OCI-LY1 (cell line): ENCODE results near the gene TIE1.

Experiments
- CTCF ChIP-seq: fragments of 200-600 bp; sonication (generic), shearing (Covaris generic); IDR thresholded peaks from 2 replicates; pipeline ENCODE4 v1.5.1; 2017; ENCODE audit warnings: mild to moderate bottlenecking, antibody characterized with exemption, low read length, moderate library complexity, mixed read lengths
- EZH2 ChIP-seq: fragments of 200-600 bp; sonication (generic), shearing (Covaris generic); IDR thresholded peaks from 2 replicates; pipeline ENCODE4 v1.8.0; 2017; ENCODE audit warnings: borderline replicate concordance, mixed run types, mild to moderate bottlenecking, antibody characterized with exemption, low read length, moderate library complexity, mixed read lengths

DNA sequence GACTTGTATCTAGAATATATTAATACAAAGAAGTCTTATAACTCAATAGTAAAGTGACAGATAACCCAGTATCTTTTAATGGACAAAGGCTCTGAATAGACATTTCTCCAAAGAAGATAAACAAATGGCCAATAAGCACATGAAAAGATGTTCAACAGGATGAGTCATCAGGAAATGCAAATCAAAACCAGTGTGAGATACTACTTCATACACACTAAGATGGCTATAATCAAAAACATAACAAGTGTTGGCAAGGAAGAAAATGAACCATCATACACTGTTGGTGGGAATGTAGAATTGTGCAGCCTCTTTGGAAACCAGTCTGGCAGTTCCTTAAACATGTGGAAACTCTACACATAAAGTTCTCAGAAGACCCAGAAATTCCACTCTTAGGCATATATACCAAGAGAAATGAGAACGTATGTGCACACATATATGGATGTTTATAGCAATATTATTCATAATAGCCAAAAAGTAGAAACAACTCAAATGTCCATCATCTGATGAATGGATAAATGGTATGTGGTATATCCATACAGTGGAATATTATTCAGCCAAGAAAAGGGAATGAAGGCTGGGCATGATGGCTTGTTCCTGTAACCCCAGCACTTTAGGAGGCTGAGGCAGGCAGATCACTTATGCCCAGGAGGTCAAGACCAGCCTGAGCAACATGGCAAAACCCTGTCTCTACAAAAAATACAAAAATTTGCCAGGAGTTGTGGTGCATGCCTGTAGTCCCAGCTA is 26.9 kb downstream of the TIE1 start:
- TF ChIP-seq CTCF = no peak
- no peak for TF ChIP-seq EZH2
